ENCODE results near the gene KCTD5. TPM values are rescaled to one million over a fixed set of nuclear protein-coding genes. Genes with fewer than 3 reads are reported as not detected.

The KCTD5 gene
- total RNA-seq, 1 experiment from 2014 or later = 66.5 TPM

DNA sequence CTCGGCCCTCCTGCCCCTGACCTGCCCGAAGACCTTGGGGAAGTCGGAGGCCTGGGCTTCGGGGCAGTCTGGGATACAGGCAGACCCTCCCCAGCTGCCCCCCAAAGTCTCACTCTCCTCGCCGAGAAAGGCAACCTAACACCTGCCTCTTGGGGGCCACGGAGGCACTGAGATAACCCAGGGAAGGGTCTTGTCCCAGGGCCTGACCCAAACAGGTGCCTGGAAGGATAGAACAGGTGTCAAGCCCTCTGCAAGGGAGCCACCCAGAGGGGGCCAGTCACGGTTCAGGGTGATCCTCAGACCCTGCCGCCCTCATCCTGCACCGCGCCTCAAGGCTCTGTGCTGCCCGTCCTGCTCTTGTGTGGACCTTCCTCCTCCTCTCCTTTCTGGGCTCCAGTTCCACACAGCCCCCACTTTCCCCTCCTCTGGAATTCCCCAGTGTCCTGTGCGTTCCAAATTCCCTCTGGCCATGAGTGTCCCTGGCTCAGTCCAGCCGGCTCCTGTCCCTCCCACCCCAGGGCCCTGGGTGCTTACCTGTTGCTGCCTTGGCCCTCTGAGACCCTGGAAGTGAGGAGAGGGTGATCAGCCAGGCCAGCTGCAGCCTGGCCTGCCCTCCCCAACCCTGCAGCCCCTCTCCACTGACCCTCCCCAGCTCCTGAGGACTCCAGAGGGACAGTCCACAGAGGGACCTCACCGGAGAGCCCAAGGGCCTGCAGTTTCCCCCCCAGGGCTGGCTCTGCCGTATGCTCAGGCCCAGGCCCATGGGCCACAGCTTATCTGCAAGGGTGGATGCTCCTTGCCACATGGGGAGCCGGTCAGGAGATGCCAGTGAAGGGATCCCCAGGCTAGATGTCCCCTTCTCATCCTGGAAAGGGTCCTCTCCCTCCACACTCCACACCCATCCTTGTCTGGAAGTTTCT, 33.9 kb downstream of the KCTD5 start:
- Histone ChIP-seq H4K20me1 (ENCODE audit: insufficient read depth) (peaks cover 6% of the 10 kb centered on the region; the same call in 1 of the 2 replicates), H3K9me3 (ENCODE audit: insufficient read depth, low read depth) (no peaks in the 10 kb centered on the region), H3K79me2 (ENCODE audit: low read depth) (0 out of 2 replicates have a peak, but pooled peaks cover 4% of the 10 kb centered on the region), H2AFZ (no peak overlapping the region), H3K4me1 (replicated peaks; ENCODE audit: insufficient read depth) (peaks cover 22% of the 10 kb centered on the region), H3K9me2 (ENCODE audit: insufficient read depth) (no peaks in the 10 kb centered on the region), H3F3A (ENCODE audit: insufficient read depth, low read depth) (peaks cover 23% of the 10 kb centered on the region), H3K36me3 (ENCODE audit: low read depth) (no peaks in the 10 kb centered on the region), H3K4me2 (no peak overlapping the region), H3K27ac (no peak overlapping the region), H3K27me3 (ENCODE audit: insufficient read depth, low read depth) (no peaks in the 10 kb centered on the region), H3K4me3 (no peak overlapping the region)
- POLR2A ChIA-PET (ENCODE audit: unreplicated experiment) = no interaction called here
- DNase-seq = no peak
- CTCF ChIA-PET = no interaction called here
- TF ChIP-seq EZH2 (IDR thresholded peaks at IDR 0.05; ENCODE audit: low read depth) = no peak
- no peak for TF ChIP-seq CTCF (conservative IDR thresholded peaks at IDR 0.05)
- BruUV-seq (replicated peaks) = no TSS peak
- intact Hi-C loops (cut with micrococcal nuclease; ENCODE audit: unreplicated experiment) = no loop called here

- DNase-seq = no peak
- POLR2A ChIA-PET (ENCODE audit: unreplicated experiment) = no interaction called here
- Histone ChIP-seq H3K9me2 (ENCODE audit: insufficient read depth) (no peaks in the 10 kb centered on the region), H3K4me2 (no peak overlapping the region), H3K4me3 (no peak overlapping the region), H2AFZ (no peak overlapping the region), H3K4me1 (replicated peaks; ENCODE audit: insufficient read depth) (peaks cover 22% of the 10 kb centered on the region), H3F3A (ENCODE audit: insufficient read depth, low read depth) (peaks cover 28% of the 10 kb centered on the region), H3K36me3 (ENCODE audit: low read depth) (no peaks in the 10 kb centered on the region), H4K20me1 (ENCODE audit: insufficient read depth) (peaks cover 6% of the 10 kb centered on the region; the same call in 1 of the 2 replicates), H3K27me3 (ENCODE audit: insufficient read depth, low read depth) (no peaks in the 10 kb centered on the region), H3K79me2 (ENCODE audit: low read depth) (0 out of 2 replicates have a peak, but pooled peaks cover 4% of the 10 kb centered on the region), H3K27ac (no peak overlapping the region), H3K9me3 (ENCODE audit: insufficient read depth, low read depth) (no peaks in the 10 kb centered on the region)
- TF ChIP-seq EZH2 (IDR thresholded peaks at IDR 0.05; ENCODE audit: low read depth) (no peak), CTCF (conservative IDR thresholded peaks at IDR 0.05) (no peak)
- CTCF ChIA-PET = no interaction called here
- intact Hi-C loops (cut with micrococcal nuclease; ENCODE audit: unreplicated experiment) = no loop called here
- BruUV-seq (replicated peaks) = no TSS peak
These were observed 34.6 kb downstream of the KCTD5 start for GRCh38 chr16:2716948-2717347.

- TF ChIP-seq EZH2 (IDR thresholded peaks at IDR 0.05; ENCODE audit: low read depth) = no peak
- no peak for TF ChIP-seq CTCF (conservative IDR thresholded peaks at IDR 0.05)
- CTCF ChIA-PET = no interaction called here
- Histone ChIP-seq H3K79me2 (ENCODE audit: low read depth) (0 out of 2 replicates have a peak, but pooled peaks cover 4% of the 10 kb centered on the region), H4K20me1 (ENCODE audit: insufficient read depth) (peaks cover 6% of the 10 kb centered on the region; the same call in 1 of the 2 replicates), H3K9me3 (ENCODE audit: insufficient read depth, low read depth) (no peaks in the 10 kb centered on the region), H3K27ac (no peak overlapping the region), H3K9me2 (ENCODE audit: insufficient read depth) (no peaks in the 10 kb centered on the region), H3K4me1 (replicated peaks; ENCODE audit: insufficient read depth) (peaks cover 23% of the 10 kb centered on the region), H3K27me3 (ENCODE audit: insufficient read depth, low read depth) (no peaks in the 10 kb centered on the region), H3K4me2 (no peak overlapping the region), H3K4me3 (no peak overlapping the region), H2AFZ (no peak overlapping the region), H3F3A (ENCODE audit: insufficient read depth, low read depth) (peaks cover 35% of the 10 kb centered on the region), H3K36me3 (ENCODE audit: low read depth) (no peaks in the 10 kb centered on the region)
- no TSS peak for BruUV-seq (replicated peaks)
- intact Hi-C loops (cut with micrococcal nuclease; ENCODE audit: unreplicated experiment) = no loop called here
- POLR2A ChIA-PET (ENCODE audit: unreplicated experiment) = no interaction called here
- DNase-seq = no peak
These were observed 35.3 kb downstream of the KCTD5 start for GRCh38 chr16:2717383-2718263.

Measured in PC-9 (cell line).